Ishikawa (cell line): ENCODE measurements around the gene BPHL.

Source experiments
- CEBPB ChIP-seq: IDR thresholded peaks from 2 replicates; pipeline ENCODE4 v1.6.1; 2012
- CREB1 ChIP-seq: IDR thresholded peaks from 2 replicates; pipeline ENCODE4 v1.6.1; 2012; ENCODE audit warnings: low read depth
- EP300 ChIP-seq: IDR thresholded peaks from 2 replicates; pipeline ENCODE4 v1.6.1; 2012; ENCODE audit warnings: borderline replicate concordance
- FOXM1 ChIP-seq: IDR thresholded peaks from 2 replicates; pipeline ENCODE4 v1.6.1; 2012; ENCODE audit warnings: low read depth, borderline replicate concordance
- RAD21 ChIP-seq: IDR thresholded peaks from 2 replicates; pipeline ENCODE4 v1.6.1; 2012; ENCODE audit warnings: low read depth
- REST ChIP-seq: IDR thresholded peaks from 2 replicates; pipeline ENCODE4 v1.6.1; 2012; ENCODE audit warnings: low read depth, mild to moderate bottlenecking
- TAF1 ChIP-seq: IDR thresholded peaks from 2 replicates; pipeline ENCODE4 v1.6.1; 2012; ENCODE audit warnings: low read depth, mild to moderate bottlenecking

GRCh38 chr6:3102875-3103274 is 15.6 kb upstream of the BPHL start:
- TF ChIP-seq REST (no peak), CEBPB (no peak), EP300 (no peak), CREB1 (no peak), FOXM1 (no peak), RAD21 (no peak), TAF1 (no peak)
